T-helper 9 cell (primary cell): ENCODE data around the gene THAP10.

Source experiments
- DNase-seq: peaks from one replicate; pipeline ENCODE4 v3.0.0-alpha.2; 2020

Gene THAP10

DNA sequence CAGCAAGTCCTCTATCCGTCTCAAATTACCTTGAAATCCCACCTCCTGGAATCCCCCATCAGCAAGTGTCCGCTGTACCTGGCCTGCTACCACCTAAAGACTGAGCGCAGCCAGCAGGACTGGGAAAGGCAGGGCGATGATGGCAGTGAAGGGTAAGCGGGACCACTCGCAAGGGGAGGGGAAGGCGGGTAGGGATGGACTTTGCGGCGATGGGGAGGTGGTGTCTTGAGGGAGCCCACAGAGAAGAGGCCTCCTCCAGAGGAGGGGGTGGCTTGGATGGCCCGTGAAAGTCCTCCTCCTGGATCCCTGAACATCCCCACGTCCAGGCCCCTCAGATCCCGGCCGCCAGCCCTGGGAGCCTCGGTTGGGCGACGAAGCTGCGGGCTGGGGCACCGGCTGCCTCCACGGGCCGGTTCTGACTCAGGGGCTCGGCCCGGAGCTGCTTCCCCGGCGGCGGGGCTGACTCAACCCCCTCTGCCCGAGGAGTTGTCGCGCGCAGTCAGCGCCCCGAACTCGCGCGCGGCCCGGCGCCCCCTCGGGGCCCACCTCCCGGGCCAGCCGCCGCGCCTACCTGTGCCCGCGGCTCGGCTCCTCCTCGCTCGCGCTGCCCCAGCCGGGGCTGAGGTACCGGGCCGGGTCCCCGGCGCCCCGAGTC lies 38.8 kb downstream of the THAP10 start:
- no peak for DNase-seq

DNA sequence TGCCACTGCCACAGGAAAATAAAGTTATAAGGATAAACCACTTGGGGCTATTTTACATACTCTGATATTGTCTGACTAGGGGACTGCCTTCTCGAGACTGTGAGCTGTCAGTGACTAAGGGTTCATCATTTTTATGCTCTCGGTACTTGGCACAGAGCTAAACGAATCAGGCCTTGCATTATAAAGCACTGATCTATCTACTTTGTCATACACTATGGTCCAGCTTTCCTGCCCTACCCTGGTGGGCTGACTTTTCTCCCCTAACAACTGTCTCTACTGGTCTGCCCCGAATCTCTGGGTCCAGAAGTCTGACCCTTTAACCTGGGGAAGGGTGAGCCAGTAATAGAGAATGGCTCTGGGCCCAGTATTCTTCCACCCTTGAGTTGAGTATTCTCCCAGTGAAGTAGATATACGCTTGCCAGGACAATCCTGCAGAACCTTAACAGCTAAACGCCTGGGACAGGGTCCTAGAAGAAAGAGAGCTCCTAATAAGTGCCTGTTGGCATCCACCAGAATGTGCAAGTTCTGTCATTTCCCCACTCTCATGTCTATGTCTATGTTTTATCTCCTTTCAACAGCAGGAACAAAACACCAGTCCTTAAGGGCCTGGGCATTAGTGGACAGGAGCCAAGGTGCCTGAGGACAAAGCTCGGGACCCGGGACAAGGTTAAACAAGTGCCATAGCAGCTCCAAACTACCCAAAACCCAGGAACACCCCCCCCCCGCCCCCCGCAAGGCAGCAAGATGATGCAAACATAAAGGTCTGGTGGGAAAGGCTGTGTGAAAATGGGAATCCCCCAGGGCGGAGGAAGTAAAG lies 39.5 kb downstream of the THAP10 start:
- DNase-seq = no peak

DNA sequence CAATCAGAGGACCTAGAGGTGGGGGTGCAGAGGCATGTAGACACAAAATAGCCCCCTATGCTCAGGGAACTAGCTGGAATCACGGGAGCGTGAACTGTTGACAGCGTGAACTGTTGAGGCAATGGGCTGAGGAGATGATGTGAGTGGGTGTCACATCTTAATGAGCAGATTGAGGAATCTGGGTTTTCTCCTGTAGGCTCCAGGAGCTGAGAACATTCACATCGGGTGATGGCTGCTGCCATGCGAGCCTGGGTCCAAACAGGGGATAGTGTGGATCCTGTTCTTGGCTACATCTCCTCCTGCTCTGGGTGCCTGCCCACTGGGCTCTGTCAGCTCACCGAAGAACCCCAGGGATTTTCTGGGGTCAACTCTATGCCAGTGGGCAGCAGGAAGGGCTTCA lies 40.3 kb downstream of the THAP10 start:
- no peak for DNase-seq

DNA sequence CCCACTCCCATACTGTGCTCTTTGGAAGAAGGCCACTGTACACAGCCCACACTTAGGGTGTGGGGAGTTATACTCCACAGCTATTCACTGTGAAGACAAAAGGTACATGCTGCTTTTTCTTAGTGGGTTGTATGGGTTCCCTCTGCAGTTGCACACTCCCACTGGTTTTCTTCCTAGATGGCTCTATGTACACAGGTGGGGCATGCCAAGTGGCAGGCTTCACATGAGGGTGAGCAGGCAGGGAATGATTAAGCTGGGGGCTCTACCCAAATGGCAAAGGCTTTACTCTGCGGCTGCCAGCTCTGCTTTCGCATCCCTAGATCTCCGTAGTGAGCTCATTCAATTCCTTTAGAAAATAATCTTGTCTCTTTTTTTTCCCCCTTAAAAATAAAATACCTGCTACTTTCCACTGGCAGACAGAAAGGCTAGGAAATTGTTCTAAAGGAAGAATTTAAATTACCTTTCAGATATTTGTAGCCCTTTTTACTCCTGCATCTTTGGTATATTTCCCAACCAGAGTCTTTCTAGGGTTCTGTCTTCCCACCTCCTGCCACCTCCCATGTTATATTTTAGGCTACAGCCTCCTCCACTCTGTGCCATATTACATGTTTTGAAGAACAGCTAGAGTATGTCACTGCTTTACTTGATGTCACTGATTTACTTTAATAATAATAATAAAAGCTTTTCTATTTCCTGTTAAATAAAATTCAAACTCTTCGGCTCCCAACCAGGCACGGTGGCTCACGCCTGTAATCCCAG lies 46.5 kb downstream of the THAP10 start:
- no peak for DNase-seq

DNA sequence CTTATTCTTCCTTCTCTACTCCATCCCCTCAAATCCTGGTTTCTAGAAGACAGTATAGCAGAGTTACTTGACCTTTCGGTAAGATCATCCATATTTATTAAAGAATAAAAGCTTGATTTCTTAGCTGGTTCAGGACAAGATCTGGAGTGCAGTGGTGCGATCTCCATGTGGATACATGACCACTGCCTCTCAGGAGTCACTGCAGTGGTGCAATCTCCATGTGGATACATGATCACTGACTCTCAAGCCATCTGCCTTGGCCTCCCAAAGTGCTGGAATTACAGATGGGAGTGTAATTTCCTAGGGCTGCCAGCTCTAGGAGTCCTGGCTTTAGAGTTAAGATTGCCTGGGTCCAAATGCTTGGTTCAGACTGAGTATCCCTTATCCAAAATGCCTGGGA lies 54.8 kb downstream of the THAP10 start:
- DNase-seq = no peak

DNA sequence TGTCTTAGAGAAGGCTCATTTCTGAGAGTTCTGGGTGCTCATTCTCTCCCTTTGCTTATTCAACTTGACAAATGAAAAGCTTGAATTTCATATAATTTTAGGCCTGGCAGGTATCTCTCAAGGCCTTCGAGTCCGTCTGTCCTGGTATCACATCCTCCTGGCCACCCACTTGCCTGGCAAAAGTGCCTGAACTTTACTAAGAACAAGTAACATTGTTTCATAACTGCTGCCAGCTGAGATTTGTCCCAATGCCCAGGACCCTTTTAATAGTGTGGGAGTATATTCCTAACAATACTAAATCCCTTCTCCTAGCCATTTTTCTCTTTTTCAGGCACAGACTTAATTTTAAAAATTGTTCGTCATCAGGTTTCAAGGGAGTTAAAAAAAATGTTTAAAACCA lies 56.4 kb downstream of the THAP10 start:
- no peak for DNase-seq

DNA sequence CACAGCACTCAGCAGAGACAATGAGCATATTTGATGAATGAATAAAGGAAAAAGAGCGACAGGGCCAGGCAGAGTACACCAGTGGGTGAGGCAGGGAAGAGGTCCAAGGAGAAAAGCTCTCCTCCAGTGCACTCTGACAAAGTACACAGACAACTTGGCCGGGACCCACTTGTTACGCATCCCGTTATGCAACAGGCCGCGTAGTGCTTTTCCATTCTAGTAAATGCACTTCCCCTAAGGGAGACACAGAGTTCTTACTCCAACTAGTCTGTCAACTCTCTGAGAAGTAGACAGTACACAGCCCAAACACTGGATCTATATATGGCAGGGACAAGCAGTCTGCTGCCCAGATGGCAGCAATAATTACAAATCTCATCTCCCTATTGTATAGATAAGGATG lies 56.8 kb downstream of the THAP10 start:
- no peak for DNase-seq

DNA sequence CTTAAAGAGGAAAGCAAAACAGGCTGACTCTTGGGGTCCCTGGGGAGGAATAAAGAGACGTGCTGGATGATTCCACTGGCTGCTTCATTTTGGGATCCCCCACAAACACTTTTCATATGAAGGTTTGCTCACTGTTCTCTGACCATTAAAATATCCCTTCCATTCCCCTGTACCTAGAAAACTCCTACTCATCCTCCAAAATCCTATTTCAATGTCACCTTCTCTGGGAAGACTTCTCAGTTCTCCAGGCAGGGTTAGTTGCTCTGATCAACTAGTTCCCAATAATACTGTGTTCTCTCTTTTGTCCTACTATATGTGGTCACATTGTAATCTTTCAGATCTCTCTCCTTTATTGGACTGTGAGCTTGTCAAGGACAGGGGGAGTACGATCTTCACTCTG lies 57.2 kb downstream of the THAP10 start:
- no peak for DNase-seq

DNA sequence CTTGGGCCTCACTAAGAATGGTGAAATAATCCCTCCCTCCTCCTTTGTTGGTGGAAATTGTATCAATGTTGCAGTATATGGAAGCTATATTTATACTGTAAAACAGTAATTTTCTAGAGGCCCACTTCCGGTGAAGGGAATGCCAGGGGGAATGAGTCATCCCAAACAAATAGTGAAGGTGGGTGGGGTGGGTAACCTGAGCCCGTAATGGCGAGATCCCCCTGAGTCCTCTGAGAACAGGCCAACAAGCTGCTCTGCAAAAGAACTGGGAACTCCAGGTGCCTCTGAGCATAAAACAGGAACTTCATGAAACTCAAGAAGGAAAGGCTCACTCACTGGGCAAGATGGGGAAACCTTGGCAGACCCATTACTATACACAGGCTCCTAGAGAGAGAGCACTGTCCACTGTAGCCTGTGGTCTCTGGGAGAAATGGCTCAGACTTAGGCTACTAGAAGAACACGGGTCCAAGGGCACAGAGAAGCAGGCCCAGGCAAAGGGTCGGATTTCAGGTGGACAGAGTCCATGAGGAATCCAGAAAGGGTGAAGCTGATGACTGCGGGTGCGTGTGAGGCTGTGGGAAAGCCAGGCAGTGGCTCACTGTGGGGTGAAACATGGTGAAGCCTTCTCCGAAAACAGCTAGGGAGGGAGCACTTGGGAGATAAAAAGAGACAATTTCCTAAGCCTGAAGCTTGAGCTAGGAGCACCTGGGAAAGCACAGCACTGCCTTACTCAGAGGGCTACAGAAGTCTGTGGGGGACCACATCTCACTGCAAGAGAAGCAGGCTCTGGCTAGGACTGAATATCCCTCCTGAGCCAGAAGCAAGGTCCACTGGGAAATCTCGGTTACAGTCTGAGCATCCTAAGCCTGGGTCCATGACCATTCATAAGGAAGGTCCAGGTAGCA lies 58.1 kb downstream of the THAP10 start:
- DNase-seq = no peak

DNA sequence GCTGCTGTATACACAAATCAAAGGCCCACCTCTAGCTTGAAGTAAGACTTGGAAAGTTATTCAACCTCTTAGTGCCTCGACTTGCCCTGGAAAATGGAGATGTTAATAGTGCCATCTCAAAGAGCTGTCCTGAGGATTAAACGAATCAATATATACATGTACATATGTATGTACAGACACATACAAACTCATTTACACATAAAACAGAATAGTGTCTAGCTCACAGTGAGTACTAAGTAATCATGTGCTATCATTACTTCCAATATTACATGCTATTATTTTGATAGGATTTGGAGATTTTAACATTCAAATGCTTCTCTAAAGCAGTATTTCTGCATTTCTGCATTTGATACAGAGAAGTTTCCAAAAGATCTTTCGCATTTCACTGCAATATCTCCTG lies 58.8 kb downstream of the THAP10 start:
- no peak for DNase-seq

DNA sequence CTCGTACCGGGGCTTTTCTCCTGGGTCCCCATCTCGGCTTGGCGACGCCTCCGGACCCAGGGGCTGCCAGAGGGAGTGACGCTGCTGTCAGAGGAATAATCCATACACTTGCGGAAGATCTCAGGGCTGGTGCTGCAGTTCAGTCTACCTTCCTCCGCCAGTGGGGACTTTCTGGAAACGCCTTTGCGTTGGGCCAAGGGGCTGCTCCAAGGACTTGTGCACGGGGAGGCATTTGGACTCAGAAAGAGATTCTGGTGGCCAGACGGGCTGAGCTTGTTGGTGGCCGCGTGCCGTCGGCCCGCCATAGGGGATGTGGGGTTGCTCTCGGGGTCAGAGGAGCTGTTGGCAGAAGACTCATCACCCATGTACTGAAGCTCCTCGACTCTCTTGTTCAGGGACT lies 60.1 kb downstream of the THAP10 start:
- no peak for DNase-seq
